Stimulated activated CD4-positive, alpha-beta T cell treated with anti-CD3 and anti-CD28 coated beads, Interleukin-12 subunit alpha, Interleukin-12 subunit beta, amount 100 ng/mL, for 48 hours (primary cell): ENCODE results near the gene SH3GL2.

Source experiments
- DNase-seq, 3 donors: peaks; one replicate each; pipeline ENCODE4 v3.0.0-alpha.2; 2020; ENCODE audit warnings: low read depth in 2 of 3, low spot score in 1 of 3

Gene SH3GL2

DNA sequence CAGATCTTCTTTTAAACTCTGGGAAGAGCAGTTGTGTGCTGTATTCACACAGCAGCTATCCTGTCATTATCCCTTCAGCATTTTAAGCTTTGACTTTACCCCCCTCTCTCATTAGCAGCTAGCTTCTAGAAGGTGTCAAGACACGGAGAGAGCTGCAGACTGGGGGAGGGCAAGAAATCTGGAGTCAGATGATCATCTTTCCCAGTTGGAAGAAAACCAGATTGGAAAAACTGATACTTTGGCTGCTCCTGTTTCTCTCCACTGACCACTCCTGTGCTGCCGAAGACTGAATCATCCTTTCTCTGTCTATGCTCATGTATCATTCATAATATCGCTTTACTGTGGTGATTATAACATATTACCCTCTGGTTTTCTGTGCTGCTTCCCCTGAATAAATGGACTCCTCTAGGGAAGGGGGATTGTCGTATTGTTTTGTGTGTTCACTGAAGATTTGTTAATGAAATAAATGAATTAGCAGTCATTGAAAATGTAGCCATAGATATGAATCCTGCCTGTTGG, 75.1 kb downstream of the SH3GL2 start:
- no peak for DNase-seq

DNA sequence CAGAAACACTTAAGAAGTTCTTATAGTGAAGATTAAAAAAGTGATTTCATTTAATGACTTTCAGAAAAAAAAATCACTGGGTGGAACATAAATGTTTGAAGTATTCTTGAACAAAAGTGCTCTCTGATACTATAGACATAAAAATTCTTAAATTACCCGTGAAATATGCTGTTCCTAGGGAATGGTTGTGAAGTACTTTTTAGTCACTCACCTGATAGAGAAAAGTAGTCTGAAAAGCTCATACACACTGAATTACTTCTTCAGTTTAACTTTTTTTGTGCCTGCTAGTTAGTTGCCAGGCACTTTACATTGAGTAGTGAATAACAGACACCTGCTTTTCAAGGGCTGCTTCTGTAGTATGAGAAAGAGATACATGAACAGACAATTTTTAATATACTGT, 78.0 kb downstream of the SH3GL2 start:
- no peak for DNase-seq

DNA sequence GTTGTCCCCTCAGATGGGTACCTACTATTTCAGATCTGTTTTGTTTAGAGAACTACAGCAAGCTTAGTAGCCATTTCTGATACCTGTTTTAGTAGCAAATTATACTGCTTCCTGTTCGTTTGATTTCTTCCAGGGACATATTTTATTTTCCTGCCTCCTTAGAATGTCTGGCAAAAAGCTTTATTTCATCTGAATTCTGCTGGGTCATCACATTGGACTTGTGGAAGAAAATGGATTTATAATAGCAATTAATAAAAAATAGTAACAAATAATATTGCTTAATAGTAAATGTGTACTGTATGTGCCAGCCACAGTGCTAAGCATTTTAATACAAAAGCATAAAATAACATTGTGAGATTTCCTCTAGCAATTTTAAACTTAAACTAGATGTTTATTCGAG, 79.4 kb downstream of the SH3GL2 start:
- DNase-seq, result no peak

DNA sequence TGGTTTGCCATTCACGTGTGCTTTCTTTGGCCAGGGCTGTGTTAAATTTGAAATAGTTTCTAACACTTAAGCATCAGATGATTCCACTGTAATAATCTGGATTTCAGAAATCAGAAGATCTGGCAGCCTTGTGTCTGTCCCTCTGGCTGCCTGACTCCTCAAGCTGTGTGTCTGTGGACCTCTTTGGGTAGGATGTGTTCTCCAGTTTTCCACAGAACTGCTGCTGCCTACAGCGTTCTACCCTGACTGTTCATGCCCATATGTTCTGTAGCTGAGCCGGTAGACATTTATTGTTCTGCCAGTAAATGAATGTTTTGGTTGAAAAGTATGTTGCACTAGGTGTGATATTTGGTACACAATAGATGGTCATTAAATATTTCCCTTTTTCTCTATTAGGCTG, 81.3 kb downstream of the SH3GL2 start:
- no peak for DNase-seq

DNA sequence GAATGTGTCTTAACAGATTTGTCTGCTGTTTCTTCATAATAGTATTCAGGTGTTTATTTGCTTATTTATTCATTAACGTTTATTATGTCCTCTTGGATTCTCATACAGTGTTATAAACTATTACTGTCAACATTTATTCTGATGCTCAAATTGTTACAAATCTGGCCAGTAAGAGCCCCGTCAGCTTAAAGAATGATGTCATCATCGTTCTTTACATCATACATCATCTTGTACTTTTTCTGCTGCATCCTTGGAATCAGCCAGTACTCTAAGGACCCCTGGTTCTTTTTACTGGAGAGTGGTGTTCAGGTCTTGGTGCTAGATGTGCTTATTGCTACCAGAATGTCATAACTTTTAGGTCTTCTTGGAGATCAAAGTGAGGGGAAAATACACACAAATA, 86.6 kb downstream of the SH3GL2 start:
- no peak for DNase-seq

DNA sequence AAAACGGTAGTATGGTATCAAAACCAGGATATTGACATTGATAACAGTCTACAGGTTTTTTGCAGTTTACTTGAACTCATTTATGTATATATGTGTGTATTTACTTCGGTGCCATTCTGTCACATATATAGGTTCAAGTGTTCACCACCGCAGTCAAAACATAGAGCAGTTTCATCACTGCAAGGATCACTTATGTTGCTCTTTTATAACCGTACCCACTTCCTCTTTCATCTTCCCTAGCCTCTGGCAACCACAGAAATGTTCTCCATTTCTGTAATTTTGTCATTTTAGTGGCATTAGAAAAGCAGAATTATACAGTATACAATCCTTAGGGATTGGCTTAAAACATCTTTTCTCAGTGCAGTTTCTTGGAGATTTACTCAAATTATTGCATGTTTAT, 90.3 kb downstream of the SH3GL2 start:
- DNase-seq, result no peak

DNA sequence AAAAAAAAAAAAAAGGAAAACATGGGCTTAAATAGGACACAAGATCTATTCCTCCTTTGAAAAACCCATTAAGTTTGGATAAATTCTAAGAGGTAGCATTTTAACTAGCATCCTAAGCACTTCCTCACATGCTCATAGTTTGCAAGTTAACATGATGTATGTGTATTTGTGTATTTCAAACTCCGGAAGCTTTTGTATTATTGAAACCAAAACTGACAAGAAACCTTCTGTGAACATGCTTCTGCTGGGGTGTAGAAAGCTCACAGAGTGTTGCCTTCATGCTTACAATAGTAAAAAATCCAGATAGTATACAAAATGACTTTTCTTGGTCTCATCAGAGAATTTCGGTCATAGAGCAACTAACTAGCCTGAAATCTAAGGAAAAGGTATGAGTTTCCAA, 103.8 kb downstream of the SH3GL2 start:
- no peak for DNase-seq

DNA sequence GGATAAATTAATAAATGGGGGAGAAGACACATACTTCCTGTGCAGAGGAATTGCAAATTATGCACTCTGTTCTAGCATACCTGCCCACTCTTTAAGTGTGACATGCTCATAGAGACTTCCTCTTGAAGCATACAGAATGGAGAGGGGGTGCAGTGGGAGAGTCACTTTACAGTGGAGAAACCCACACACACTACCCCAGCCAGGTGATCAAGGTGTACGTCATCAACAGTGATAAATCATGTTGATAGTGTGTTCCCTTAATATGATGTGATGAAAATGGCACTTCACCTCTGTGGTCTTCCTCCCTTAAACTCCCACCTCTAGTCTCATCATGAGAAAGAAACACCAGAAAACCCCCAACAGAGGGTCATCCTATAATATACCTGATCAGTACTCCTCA, 110.0 kb downstream of the SH3GL2 start:
- DNase-seq, result no peak

DNA sequence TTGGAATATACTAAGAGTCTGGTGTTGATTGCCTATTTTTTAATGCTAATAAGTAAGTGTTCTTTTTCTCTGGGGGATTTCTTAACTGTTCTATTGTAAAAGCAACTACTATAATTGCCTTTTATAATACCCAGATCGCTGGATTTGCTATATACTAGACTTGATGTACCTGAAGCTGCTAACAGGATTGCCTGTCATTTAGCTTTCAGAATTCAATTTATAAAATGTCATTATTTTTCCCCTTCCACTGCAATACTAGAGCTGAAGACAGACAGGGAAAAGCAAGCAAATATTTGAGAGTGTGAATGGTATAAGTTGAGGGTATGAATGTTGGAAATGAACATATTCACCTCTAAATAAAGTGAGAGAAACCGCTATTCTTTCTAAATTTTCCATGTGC, 115.5 kb downstream of the SH3GL2 start:
- DNase-seq, result no peak

DNA sequence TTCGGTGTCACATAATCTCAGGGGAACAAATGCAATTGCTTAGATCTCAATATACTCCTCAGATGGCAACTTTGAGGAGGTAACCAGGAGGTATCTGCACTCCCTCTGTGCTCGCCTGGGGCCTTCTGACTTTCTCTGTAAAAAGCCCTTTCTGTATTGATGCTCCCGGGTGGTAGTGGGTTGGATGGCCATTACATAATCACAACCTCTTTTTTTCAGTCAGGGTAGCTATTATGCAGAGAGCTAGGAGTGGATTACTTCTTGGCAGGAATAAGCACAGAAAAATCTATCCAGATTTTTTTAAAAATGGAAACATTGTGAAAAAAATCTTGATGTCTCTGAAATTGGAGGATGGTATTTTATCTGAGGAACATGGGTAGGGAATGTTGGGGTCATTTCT, 116.6 kb downstream of the SH3GL2 start:
- DNase-seq, result no peak

DNA sequence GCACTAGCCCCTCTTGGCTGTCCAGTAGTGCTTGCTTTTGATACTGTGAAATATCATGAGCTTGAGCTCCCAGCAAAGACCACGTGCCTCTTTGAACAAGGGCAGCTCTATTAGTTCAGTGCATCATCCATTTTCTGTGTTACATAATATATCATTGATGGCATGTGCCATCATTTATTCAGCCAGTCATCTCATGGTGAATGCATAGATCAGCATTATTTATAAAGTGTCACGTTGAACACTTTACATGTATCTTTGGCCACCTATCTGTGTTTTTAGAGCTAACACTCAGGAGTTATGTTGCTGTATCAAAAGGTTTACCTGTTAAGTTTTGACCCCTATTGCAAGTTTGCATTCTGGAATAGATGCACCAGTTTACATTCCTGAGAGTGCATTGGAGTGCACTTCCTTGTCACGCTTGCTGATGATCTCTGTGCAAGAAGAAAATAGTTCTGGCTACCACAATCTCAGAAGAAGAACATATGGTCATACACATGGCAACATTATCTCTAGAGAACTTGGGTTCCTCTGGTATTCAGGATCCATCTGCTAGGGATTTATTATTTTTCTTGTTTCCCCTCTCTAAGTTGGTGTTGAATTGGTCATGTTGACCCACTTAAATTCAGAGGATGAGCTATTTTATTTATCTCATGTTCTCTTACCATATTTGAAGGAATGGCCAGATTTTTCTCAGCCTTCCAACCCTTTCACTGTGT, 120.9 kb downstream of the SH3GL2 start:
- DNase-seq, result no peak

DNA sequence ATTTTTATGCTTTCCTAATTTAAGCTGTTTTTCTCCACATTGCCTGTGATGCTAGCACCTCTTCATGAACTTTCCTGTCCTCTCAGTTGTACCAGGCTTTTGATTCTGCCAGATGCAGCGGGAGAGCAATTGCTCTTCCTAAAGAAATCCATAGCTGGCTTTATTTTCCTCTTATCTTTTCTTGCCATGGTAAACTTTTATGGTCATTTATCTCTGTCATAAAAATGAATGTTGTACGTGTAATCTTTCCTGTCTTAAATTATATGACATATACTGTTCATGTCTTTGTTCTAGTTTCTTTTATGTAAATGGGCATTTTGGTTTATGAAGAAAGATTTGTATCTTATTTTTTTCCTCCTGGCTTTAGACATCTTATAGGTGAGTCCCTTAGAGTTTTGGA, 127.5 kb downstream of the SH3GL2 start:
- no peak for DNase-seq

DNA sequence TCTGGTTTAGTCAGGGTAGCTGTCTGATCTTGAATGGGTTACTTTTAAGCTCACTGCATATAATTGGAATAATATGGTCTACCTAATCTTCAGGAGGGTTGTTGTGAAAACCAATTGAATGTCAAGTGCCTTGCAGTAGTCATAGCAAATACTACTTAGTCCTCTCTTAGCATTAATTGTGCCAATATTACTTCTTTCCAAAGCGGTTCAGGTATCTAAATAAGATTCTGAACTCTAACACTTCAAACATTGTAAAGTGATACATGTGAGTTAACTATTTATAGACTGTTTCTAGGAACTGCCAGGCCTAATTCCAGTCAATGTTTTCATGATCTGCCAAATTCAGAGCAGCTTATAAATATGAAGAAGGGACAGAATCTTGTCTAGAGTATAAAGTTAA, 140.2 kb downstream of the SH3GL2 start:
- DNase-seq, result no peak

DNA sequence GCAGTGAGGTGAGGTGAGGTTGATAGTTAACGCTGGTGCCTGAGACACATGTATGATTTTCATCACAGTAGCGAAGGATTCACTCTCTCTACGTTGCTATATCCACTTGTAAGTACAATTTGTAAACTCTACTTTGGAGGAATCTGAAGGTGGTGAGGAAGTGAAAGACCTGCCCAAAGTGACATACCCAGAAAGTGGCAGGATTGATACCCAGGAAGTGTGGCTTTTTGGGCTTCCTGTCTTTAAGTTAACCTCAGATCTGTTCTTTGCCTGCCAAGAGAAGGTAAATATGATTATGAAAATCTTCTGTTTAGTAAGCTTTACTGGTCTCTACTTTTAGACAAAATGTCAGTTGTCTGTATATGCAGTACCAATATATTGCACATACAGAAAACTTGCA, 143.1 kb downstream of the SH3GL2 start:
- DNase-seq, result no peak

DNA sequence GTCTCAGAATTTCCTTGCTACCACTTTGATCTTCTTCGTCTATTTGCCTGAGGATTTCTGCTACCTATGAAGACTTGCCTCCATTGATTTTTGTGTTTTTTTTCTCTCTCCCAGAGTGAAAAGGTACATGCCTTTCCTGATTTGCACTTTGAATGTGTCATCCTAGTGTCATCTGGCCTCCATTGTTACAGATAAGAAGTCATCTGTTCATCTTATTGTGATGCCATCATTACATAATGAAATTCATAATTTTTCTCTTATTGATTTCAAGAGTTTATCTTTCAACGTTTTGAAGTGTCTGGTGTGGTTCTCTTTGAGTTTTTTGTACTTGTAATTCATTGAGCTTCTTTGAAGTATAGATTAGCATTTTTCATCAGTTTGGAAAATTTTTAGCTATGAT, 144.8 kb downstream of the SH3GL2 start:
- DNase-seq, result no peak

DNA sequence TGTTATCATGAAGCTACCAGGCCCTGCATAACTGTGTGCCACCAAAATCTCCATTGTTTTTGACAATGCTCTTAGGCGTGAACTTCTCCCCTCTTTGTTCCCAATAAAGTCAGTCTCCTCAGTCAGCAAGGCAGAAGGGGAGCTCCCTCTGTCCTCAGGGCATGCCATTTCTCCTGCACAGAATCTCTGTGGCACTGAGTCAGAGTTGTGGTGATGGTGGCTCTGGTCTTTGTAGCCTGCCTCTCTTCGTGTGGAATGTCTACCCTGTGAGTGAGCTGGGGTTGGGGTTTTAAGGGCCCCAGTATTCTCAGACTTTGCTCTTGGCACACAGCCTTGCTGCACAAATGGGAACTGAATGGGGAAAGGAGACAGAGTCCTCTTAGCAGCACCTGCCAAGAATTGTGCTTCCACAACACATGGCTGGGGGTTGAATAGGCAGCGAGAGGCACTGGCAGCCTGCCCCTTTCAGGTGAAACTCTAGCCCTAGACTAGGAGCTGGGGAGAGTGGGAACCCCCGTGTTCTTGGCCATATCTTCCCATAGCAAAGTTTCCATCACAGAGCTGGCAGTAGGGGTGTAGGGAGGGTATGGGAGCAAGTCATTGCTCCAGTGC, 146.6 kb downstream of the SH3GL2 start:
- no peak for DNase-seq

DNA sequence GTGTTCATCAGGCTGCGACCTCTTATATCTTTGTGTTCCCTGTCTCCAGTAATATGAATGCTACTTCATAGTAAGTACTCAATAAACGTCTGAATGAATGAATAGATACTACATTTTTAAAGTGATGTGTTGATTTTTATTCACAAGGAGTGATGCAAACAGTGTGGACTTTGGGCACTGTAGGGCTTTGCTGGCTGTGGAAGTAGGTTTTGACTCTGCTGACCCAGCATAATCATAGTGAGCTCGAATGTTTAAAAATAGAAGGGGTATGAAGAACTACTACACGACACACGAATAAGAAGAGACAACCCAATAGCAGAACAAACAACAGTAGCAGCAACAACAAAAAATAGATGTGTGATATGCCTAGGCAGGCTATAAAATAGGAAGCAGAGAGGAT, 147.4 kb downstream of the SH3GL2 start:
- no peak for DNase-seq

DNA sequence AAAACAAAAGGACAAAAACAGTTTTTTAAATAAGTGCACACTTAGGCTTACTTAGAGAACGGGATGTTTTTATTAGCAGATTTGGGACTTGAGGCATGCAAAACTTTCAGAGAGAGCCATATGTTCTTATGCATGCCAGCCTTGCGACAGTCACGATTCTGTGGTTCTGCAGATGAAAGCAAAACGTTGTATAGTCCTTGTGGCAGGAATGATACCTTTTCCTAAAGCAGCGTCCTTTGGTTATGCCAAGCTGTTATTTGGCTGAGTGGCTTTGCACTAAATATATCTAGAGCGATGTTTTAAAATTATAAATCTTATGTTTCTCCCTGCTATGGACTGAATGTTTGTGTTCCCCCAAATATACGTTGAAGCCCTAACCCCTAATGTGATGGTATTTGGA, 152.0 kb downstream of the SH3GL2 start:
- DNase-seq, result no peak

DNA sequence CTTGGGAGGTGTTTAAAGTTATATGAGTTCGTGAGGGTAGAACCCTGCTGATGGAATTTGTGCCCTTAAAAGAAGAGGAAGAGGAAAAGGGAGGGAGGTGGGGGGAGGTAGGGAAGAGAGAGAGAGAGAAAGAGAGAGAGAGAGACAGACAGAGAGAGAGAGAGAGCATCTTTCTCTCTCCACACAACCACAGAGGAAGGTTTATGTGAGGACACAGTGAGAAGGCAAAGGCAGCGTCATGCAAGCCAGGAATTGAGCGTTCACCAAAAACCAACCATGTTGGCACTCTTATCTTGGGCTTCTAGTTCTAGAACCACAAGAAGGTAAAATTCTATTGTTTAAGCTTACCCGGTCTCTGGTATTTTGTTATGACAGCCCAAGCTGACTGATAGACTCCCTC, 152.4 kb downstream of the SH3GL2 start:
- DNase-seq, result no peak

DNA sequence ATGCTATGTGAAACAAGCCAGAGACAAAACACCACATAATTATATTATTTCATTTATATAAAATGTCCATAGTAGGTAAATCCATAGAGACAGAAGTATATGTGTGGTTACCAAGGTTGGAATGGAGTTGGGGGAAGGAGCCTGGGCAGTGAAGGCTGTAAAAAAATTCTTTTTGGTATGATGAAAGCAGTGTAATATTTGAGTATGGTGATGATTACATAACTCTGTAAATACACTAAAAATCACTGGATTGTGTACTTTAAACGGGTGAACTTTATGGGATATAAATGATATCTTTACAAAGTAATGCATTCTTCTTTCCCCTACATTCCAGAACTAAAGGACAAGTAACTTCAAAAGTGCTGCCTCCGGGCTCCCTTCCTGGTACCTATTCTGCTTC, 155.8 kb downstream of the SH3GL2 start:
- no peak for DNase-seq

DNA sequence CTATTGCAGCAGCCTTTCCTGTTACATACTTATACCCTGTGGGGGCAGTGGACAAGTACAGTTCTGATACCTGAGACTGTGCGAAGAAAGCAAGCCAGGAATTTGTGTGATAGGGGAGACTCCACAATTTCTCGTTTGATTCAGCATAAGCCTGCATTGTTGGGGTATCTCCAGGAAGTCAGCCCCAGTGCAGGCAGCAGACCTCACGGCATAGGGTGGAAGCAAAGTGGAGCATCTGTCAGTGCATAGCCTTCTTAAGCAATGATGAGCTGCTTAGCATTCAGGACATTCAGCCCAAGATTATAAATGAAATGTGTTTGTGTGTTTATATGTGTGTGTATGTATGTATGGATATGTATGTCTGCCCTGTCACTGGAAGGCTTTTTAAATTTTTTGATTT, 157.0 kb downstream of the SH3GL2 start:
- DNase-seq, result no peak

DNA sequence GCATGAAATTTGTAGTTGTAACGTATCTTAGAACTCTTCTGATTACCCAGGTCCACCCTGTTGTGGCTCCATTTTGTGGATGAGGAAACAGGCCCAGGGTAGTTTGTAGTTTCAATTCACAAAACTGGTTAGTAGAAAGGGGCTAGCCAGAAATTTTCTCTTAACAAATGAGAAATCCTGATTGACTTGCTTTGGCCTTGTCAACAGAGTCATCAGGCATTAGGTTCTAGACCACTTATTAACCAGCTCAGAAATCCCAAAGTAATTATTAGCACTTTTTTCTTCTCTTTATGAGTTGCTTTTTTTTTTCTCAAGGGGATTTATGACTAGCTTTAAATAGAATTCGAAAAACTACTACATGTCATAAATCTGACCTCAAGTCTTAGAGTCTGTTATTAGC, 160.2 kb downstream of the SH3GL2 start:
- no peak for DNase-seq

DNA sequence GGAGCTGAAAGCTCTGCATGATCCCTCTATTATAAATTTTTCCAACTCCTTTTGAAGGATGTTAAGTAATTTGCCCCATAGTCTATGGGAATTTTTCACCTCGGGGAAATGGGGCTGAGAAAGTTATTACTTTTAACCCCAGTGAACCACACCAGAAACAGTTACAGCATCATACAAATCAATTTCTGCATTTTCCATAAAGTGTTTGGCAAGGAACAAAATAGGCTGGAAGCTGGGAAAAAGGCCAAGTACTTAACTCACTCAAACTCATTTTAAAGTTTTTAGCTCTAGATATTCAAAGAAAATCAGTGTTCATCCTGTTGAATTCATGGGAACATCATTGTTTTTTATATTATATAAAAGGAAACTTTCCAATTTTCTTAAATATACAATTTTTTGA, 160.9 kb downstream of the SH3GL2 start:
- no peak for DNase-seq
